ENCODE results near the gene UCK2.

- TF ChIP-seq ASH2L (IDR thresholded peaks at IDR 0.05; ENCODE audit: low read length), result no peak
- TF ChIP-seq TBP (IDR thresholded peaks at IDR 0.05; ENCODE audit: low read depth, low read length), result no peak
- TF ChIP-seq POLR2A (IDR thresholded peaks at IDR 0.05; ENCODE audit: control extremely low read depth in 1 of 2, low read depth in 2 of 2, low read length in 2 of 2), result 0 out of 3 replicates have a peak, but pooled peaks of 1 of the 2 experiments have one; percentile 11
- TF ChIP-seq, protein P1, sequence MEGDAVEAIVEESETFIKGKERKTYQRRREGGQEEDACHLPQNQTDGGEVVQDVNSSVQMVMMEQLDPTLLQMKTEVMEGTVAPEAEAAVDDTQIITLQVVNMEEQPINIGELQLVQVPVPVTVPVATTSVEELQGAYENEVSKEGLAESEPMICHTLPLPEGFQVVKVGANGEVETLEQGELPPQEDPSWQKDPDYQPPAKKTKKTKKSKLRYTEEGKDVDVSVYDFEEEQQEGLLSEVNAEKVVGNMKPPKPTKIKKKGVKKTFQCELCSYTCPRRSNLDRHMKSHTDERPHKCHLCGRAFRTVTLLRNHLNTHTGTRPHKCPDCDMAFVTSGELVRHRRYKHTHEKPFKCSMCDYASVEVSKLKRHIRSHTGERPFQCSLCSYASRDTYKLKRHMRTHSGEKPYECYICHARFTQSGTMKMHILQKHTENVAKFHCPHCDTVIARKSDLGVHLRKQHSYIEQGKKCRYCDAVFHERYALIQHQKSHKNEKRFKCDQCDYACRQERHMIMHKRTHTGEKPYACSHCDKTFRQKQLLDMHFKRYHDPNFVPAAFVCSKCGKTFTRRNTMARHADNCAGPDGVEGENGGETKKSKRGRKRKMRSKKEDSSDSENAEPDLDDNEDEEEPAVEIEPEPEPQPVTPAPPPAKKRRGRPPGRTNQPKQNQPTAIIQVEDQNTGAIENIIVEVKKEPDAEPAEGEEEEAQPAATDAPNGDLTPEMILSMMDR (IDR thresholded peaks at IDR 0.05; ENCODE audit: control extremely low read depth in 1 of 3, insufficient read depth in 1 of 3, low read depth in 1 of 3, low read length in 3 of 3), result no peak
- no peak for TF ChIP-seq EP300 (IDR thresholded peaks at IDR 0.05; ENCODE audit: borderline replicate concordance in 1 of 2, low read depth in 2 of 2, low read length in 2 of 2)
- no peak for TF ChIP-seq SIN3A (conservative IDR thresholded peaks at IDR 0.05 in 1 of 2, IDR thresholded peaks at IDR 0.05 in 1 of 2; ENCODE audit: low read depth in 1 of 2, low read length in 2 of 2)
- no peak for TF ChIP-seq TAF1 (IDR thresholded peaks at IDR 0.05; ENCODE audit: low read depth, low read length)
- no peak for TF ChIP-seq CBX5 (IDR thresholded peaks at IDR 0.05; ENCODE audit: low read depth, low read length)
- TF ChIP-seq RAD21 (IDR thresholded peaks at IDR 0.05 in 1 of 2, conservative IDR thresholded peaks at IDR 0.05 in 1 of 2; ENCODE audit: low read depth in 2 of 2, low read length in 2 of 2), result no peak
- no peak for TF ChIP-seq EZH2 (IDR thresholded peaks at IDR 0.05; ENCODE audit: low read depth, low read length, severe bottlenecking)
- TF ChIP-seq POU5F1 (IDR thresholded peaks at IDR 0.05; ENCODE audit: low read depth, low read length), result no peak
Observed at GRCh38 chr1:165831146-165831545, 3.7 kb downstream of the UCK2 start.

All from H1 (cell line).